ENCODE measurements around the gene CMYA5. TPM values are rescaled to one million over a fixed set of nuclear protein-coding genes. Genes with fewer than 3 reads are reported as not detected.
A peak's percentile ranks its signal among the peaks of the same experiment; 100 is the strongest.

Gene CMYA5
- polyA plus RNA-seq (2011; rRNA removed), result 1.4 and 1.5 TPM in 2 replicates
- 0.46 and 1.1 TPM in 2 replicates for polyA minus RNA-seq (2011; rRNA and poly(A)+ RNA removed)

- DNase-seq (ENCODE audit: low read depth), result no peak
- POLR2A ChIA-PET, result interaction anchor here (0.6 to 0.7 kb wide), 3 partner anchors 32 to 273 kb away, joined by 3 to 4 read pairs (median 3); partner anchors contain the start of gene TENT2
- CTCF ChIA-PET, result interaction anchor here (0.9 to 1.3 kb wide), 4 partner anchors 13 to 168 kb away, joined by 3 to 4 read pairs (median 3); no protein-coding TSS in a partner anchor
Observed at GRCh38 chr5:79689541-79690466, at the start of gene CMYA5. CMYA5 (plus strand) TSS chr5:79689836; CDS start chr5:79689908, 72 bp downstream.

GRCh38 chr5:79640571-79641055 lies 49.0 kb upstream of the CMYA5 start:
- no peak for DNase-seq (ENCODE audit: low read depth)
- CTCF ChIA-PET, result interaction anchor here (1.0 kb wide), 1 partner anchor 28 kb away, joined by 3 read pairs; no protein-coding TSS in a partner anchor
- POLR2A ChIA-PET, result no interaction called here
- H3K27me3 ChIP-seq (ENCODE audit: control insufficient read depth, insufficient read depth, low read length), result no peaks in the 10 kb centered on the region
- no peak for TF ChIP-seq CTCF (IDR thresholded peaks at IDR 0.05; ENCODE audit: insufficient read depth, low read depth, low read length)
- no peak overlapping the region for H3K4me3 ChIP-seq (ENCODE audit: low read depth, low read length)
- no peaks in the 10 kb centered on the region for H3K36me3 ChIP-seq (ENCODE audit: control insufficient read depth, insufficient read depth, low read length)

More at GRCh38 chr5:79689541-79690466, at the start of gene CMYA5:
- Histone ChIP-seq H3K36me3 (ENCODE audit: control insufficient read depth, insufficient read depth, low read length) (no peaks in the 10 kb centered on the region), H3K4me3 (ENCODE audit: low read depth, low read length) (peak within 1 kb of the TSS; percentile 41), H3K27me3 (ENCODE audit: control insufficient read depth, insufficient read depth, low read length) (no peaks in the 10 kb centered on the region)
- no peak for TF ChIP-seq CTCF (IDR thresholded peaks at IDR 0.05; ENCODE audit: insufficient read depth, low read depth, low read length)

- H3K36me3 ChIP-seq (ENCODE audit: control insufficient read depth, insufficient read depth, low read length), result no peaks in the 10 kb centered on the region
- POLR2A ChIA-PET, result no interaction called here
- H3K27me3 ChIP-seq (ENCODE audit: control insufficient read depth, insufficient read depth, low read length), result no peaks in the 10 kb centered on the region
- H3K4me3 ChIP-seq (ENCODE audit: low read depth, low read length), result no peak overlapping the region
- TF ChIP-seq CTCF (IDR thresholded peaks at IDR 0.05; ENCODE audit: insufficient read depth, low read depth, low read length), result no peak
- CTCF ChIA-PET, result no interaction called here
- DNase-seq (ENCODE audit: low read depth), result no peak
Observed at GRCh38 chr5:79641414-79641813, 48.2 kb upstream of the CMYA5 start.

- POLR2A ChIA-PET, result no interaction called here
- no peak for TF ChIP-seq CTCF (IDR thresholded peaks at IDR 0.05; ENCODE audit: insufficient read depth, low read depth, low read length)
- Histone ChIP-seq H3K36me3 (ENCODE audit: control insufficient read depth, insufficient read depth, low read length) (no peaks in the 10 kb centered on the region), H3K4me3 (ENCODE audit: low read depth, low read length) (no peak overlapping the region), H3K27me3 (ENCODE audit: control insufficient read depth, insufficient read depth, low read length) (no peaks in the 10 kb centered on the region)
- CTCF ChIA-PET, result interaction anchor here (0.6 kb wide), 1 partner anchor 88 kb away, joined by 3 read pairs; no protein-coding TSS in a partner anchor
- DNase-seq (ENCODE audit: low read depth), result no peak
Observed at GRCh38 chr5:79642210-79642609, 47.4 kb upstream of the CMYA5 start.

- POLR2A ChIA-PET, result no interaction called here
- no peak for TF ChIP-seq CTCF (IDR thresholded peaks at IDR 0.05; ENCODE audit: insufficient read depth, low read depth, low read length)
Observed at GRCh38 chr5:79653843-79654242, 35.8 kb upstream of the CMYA5 start.

More at GRCh38 chr5:79653843-79654242, 35.8 kb upstream of the CMYA5 start:
- Histone ChIP-seq H3K4me3 (ENCODE audit: low read depth, low read length) (no peak overlapping the region), H3K27me3 (ENCODE audit: control insufficient read depth, insufficient read depth, low read length) (no peaks in the 10 kb centered on the region), H3K36me3 (ENCODE audit: control insufficient read depth, insufficient read depth, low read length) (peaks cover 4% of the 10 kb centered on the region)
- CTCF ChIA-PET, result no interaction called here
- no peak for DNase-seq (ENCODE audit: low read depth)

Measured in BJ (cell line).